ENCODE measurements around the gene ZNF385A.

Gene ZNF385A

DNA sequence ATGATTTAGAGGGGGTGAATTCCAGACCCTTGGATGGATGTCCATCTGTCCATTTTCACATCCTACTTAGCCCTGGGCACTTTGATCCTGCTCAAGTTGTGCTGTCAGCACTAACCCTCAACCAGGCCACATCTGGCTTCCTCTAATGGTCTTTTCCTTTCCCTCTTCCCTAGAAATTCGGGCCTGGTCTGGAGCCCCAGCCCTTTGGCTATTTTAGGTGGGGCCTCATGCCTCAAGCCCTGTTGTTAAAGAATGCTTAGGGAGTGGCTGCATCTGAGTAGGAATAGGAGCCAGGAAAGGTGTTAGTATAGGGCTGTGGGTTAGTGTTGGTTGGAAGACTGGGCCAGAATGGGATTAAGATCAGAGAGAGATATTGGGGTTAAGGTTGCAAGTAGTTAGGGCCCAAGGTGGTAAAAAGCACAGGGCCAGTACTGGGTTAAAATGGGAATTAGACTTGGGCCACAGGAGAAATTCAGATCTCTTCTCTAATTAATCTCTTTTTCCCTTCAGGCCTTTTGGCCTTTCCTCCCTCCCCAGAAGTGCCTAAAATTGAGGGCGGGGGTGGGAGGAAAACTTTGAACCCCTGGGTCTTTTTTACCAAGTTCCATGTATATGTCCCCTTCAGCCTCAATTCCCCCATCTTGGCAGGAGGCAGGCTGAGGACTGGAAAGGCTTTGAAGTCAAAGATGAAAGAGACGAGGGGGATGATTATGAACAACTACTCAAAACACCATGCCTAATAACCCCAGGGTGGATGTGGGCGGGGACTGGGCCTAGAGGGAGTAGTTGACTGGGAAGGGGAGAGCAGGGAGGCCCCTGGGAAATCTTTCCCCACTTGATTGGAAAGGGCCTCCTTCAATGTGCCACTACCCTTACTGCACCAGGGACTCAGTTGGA lies 4.0 kb upstream of the ZNF385A start (continued):
- TF ChIP-seq, protein P1, sequence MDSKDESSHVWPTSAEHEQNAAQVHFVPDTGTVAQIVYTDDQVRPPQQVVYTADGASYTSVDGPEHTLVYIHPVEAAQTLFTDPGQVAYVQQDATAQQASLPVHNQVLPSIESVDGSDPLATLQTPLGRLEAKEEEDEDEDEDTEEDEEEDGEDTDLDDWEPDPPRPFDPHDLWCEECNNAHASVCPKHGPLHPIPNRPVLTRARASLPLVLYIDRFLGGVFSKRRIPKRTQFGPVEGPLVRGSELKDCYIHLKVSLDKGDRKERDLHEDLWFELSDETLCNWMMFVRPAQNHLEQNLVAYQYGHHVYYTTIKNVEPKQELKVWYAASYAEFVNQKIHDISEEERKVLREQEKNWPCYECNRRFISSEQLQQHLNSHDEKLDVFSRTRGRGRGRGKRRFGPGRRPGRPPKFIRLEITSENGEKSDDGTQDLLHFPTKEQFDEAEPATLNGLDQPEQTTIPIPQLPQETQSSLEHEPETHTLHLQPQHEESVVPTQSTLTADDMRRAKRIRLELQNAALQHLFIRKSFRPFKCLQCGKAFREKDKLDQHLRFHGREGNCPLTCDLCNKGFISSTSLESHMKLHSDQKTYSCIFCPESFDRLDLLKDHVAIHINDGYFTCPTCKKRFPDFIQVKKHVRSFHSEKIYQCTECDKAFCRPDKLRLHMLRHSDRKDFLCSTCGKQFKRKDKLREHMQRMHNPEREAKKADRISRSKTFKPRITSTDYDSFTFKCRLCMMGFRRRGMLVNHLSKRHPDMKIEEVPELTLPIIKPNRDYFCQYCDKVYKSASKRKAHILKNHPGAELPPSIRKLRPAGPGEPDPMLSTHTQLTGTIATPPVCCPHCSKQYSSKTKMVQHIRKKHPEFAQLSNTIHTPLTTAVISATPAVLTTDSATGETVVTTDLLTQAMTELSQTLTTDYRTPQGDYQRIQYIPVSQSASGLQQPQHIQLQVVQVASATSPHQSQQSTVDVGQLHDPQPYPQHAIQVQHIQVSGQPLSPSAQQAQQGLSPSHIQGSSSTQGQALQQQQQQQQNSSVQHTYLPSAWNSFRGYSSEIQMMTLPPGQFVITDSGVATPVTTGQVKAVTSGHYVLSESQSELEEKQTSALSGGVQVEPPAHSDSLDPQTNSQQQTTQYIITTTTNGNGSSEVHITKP (tag by site-specific recombination; IDR thresholded peaks at IDR 0.05), result peak; percentile 72
- TF ChIP-seq ZNF544 (tag by site-specific recombination; IDR thresholded peaks at IDR 0.05) (no peak), ZNF624 (tag by site-specific recombination; IDR thresholded peaks at IDR 0.05) (no peak), ZNF223 (tag by site-specific recombination; IDR thresholded peaks at IDR 0.05) (no peak), ZNF24 (tag by site-specific recombination; IDR thresholded peaks at IDR 0.05) (no peak), OVOL3 (tag by site-specific recombination; IDR thresholded peaks at IDR 0.05) (no peak), SP2 (tag by site-specific recombination; IDR thresholded peaks at IDR 0.05) (peak; percentile 30), SALL2 (tag by site-specific recombination; IDR thresholded peaks at IDR 0.05; ENCODE audit: borderline replicate concordance) (no peak), ZNF707 (tag by site-specific recombination; IDR thresholded peaks at IDR 0.05) (no peak), ZBTB17 (tag by site-specific recombination; IDR thresholded peaks at IDR 0.05) (peak; percentile 36; the same call in 1 of the 2 replicates), ZFP69B (tag by site-specific recombination; IDR thresholded peaks at IDR 0.05) (no peak), ZNF266 (tag by site-specific recombination; IDR thresholded peaks at IDR 0.05; ENCODE audit: low read depth) (no peak), ZBTB20 (tag by site-specific recombination; IDR thresholded peaks at IDR 0.05) (peak; percentile 32; the same call in 1 of the 2 replicates), ZFHX2 (tag by site-specific recombination; conservative IDR thresholded peaks at IDR 0.05) (peak; percentile 84), ZNF19 (tag by site-specific recombination; IDR thresholded peaks at IDR 0.05; ENCODE audit: low read depth) (no peak), ZBTB8A (tag by site-specific recombination; IDR thresholded peaks at IDR 0.05) (0 out of 2 replicates have a peak, but pooled peaks have one; percentile 8), ZNF791 (tag by site-specific recombination; IDR thresholded peaks at IDR 0.05) (no peak), SP7 (tag by site-specific recombination; IDR thresholded peaks at IDR 0.05) (peak; percentile 50; the same call in 1 of the 2 replicates), ZNF23 (tag by site-specific recombination; IDR thresholded peaks at IDR 0.05; ENCODE audit: borderline replicate concordance) (no peak)
- TF ChIP-seq, protein P2, sequence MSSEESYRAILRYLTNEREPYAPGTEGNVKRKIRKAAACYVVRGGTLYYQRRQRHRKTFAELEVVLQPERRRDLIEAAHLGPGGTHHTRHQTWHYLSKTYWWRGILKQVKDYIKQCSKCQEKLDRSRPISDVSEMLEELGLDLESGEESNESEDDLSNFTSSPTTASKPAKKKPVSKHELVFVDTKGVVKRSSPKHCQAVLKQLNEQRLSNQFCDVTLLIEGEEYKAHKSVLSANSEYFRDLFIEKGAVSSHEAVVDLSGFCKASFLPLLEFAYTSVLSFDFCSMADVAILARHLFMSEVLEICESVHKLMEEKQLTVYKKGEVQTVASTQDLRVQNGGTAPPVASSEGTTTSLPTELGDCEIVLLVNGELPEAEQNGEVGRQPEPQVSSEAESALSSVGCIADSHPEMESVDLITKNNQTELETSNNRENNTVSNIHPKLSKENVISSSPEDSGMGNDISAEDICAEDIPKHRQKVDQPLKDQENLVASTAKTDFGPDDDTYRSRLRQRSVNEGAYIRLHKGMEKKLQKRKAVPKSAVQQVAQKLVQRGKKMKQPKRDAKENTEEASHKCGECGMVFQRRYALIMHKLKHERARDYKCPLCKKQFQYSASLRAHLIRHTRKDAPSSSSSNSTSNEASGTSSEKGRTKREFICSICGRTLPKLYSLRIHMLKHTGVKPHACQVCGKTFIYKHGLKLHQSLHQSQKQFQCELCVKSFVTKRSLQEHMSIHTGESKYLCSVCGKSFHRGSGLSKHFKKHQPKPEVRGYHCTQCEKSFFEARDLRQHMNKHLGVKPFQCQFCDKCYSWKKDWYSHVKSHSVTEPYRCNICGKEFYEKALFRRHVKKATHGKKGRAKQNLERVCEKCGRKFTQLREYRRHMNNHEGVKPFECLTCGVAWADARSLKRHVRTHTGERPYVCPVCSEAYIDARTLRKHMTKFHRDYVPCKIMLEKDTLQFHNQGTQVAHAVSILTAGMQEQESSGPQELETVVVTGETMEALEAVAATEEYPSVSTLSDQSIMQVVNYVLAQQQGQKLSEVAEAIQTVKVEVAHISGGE (tag by site-specific recombination; conservative IDR thresholded peaks at IDR 0.05; ENCODE audit: low read depth), result no peak
- TF ChIP-seq, protein P3, sequence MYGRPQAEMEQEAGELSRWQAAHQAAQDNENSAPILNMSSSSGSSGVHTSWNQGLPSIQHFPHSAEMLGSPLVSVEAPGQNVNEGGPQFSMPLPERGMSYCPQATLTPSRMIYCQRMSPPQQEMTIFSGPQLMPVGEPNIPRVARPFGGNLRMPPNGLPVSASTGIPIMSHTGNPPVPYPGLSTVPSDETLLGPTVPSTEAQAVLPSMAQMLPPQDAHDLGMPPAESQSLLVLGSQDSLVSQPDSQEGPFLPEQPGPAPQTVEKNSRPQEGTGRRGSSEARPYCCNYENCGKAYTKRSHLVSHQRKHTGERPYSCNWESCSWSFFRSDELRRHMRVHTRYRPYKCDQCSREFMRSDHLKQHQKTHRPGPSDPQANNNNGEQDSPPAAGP (tag by site-specific recombination; IDR thresholded peaks at IDR 0.05), result 0 out of 2 replicates have a peak, but pooled peaks have one; percentile 11
- TF ChIP-seq, protein P4, sequence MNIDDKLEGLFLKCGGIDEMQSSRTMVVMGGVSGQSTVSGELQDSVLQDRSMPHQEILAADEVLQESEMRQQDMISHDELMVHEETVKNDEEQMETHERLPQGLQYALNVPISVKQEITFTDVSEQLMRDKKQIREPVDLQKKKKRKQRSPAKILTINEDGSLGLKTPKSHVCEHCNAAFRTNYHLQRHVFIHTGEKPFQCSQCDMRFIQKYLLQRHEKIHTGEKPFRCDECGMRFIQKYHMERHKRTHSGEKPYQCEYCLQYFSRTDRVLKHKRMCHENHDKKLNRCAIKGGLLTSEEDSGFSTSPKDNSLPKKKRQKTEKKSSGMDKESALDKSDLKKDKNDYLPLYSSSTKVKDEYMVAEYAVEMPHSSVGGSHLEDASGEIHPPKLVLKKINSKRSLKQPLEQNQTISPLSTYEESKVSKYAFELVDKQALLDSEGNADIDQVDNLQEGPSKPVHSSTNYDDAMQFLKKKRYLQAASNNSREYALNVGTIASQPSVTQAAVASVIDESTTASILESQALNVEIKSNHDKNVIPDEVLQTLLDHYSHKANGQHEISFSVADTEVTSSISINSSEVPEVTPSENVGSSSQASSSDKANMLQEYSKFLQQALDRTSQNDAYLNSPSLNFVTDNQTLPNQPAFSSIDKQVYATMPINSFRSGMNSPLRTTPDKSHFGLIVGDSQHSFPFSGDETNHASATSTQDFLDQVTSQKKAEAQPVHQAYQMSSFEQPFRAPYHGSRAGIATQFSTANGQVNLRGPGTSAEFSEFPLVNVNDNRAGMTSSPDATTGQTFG (tag by site-specific recombination; IDR thresholded peaks at IDR 0.05; ENCODE audit: borderline replicate concordance), result no peak
- TF ChIP-seq, protein P5, sequence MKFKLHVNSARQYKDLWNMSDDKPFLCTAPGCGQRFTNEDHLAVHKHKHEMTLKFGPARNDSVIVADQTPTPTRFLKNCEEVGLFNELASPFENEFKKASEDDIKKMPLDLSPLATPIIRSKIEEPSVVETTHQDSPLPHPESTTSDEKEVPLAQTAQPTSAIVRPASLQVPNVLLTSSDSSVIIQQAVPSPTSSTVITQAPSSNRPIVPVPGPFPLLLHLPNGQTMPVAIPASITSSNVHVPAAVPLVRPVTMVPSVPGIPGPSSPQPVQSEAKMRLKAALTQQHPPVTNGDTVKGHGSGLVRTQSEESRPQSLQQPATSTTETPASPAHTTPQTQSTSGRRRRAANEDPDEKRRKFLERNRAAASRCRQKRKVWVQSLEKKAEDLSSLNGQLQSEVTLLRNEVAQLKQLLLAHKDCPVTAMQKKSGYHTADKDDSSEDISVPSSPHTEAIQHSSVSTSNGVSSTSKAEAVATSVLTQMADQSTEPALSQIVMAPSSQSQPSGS (tag by site-specific recombination; IDR thresholded peaks at IDR 0.05; ENCODE audit: low read depth), result no peak
- TF ChIP-seq, protein P6, sequence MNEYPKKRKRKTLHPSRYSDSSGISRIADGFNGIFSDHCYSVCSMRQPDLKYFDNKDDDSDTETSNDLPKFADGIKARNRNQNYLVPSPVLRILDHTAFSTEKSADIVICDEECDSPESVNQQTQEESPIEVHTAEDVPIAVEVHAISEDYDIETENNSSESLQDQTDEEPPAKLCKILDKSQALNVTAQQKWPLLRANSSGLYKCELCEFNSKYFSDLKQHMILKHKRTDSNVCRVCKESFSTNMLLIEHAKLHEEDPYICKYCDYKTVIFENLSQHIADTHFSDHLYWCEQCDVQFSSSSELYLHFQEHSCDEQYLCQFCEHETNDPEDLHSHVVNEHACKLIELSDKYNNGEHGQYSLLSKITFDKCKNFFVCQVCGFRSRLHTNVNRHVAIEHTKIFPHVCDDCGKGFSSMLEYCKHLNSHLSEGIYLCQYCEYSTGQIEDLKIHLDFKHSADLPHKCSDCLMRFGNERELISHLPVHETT (tag by site-specific recombination; IDR thresholded peaks at IDR 0.05), result no peak
